Right lobe of liver (tissue), 4 donors: Measurements from ENCODE around the gene NKAP.

Source experiments
- POLR2A ChIP-seq: fragments of 450-650 bp; IDR thresholded peaks from one replicate; pipeline ENCODE4 v1.6.1; 2017; ENCODE audit warnings: antibody characterized with exemption, mild to moderate bottlenecking
- TF ChIP-seq, protein P1 (sequence below), 4 donors: fragments of 200-600 bp in 3 of 4; fragments of 450-650 bp in 1 of 4; IDR thresholded peaks; one replicate each; pipeline versions ENCODE4 v1.5.1 to v1.8.0; 2016 to 2022; ENCODE audit warnings: antibody characterized with exemption in 4 of 4, mild to moderate bottlenecking in 2 of 4
- donor health status: DM: no; HTN: no; CAD: no.
- donor health status: DM: no; HTN: no; CAD: no.
- donor health status: DM: no; HTN: yes; CAD: no.

DNA sequence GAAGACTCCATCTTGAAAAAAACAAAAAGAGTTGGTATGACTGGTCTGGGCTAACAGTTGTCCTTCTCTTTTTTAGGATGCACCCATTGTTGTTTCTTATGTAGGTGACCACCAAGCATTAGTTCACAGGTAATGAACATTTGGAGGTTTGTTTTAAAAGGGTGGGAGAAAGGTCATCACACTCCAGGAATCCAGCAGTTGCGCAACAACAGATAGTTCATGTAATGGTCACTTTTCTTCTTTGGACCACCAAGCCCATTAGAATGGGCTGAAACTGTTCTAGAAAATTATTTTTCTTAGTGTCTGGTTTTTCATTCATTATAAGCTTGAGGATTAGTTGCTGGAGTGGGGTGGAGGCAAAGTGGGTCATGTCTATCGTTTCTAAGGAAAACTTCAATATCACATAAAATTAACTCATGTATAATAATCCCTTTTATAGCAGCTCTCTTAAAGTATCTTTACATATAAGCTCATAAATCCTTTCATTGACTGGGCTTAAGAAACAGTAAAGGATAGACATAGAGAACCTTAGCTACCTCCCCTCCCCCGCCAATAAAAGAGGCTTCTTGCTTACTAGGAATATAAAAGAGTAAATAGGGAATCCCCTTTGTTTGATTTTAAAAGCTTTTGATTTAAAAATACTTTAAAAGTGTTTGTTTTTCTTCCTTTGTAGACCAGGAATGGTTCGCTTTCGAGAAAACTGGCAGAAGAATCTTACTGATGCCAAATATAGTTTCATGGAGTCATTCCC is 23.5 kb downstream of the NKAP start:
- TF ChIP-seq, protein P1, sequence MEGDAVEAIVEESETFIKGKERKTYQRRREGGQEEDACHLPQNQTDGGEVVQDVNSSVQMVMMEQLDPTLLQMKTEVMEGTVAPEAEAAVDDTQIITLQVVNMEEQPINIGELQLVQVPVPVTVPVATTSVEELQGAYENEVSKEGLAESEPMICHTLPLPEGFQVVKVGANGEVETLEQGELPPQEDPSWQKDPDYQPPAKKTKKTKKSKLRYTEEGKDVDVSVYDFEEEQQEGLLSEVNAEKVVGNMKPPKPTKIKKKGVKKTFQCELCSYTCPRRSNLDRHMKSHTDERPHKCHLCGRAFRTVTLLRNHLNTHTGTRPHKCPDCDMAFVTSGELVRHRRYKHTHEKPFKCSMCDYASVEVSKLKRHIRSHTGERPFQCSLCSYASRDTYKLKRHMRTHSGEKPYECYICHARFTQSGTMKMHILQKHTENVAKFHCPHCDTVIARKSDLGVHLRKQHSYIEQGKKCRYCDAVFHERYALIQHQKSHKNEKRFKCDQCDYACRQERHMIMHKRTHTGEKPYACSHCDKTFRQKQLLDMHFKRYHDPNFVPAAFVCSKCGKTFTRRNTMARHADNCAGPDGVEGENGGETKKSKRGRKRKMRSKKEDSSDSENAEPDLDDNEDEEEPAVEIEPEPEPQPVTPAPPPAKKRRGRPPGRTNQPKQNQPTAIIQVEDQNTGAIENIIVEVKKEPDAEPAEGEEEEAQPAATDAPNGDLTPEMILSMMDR (IDR thresholded peaks at IDR 0.05): no peak
- no peak for TF ChIP-seq POLR2A
